Measurements from ENCODE around the gene WFDC1.

WFDC1 gene

DNA sequence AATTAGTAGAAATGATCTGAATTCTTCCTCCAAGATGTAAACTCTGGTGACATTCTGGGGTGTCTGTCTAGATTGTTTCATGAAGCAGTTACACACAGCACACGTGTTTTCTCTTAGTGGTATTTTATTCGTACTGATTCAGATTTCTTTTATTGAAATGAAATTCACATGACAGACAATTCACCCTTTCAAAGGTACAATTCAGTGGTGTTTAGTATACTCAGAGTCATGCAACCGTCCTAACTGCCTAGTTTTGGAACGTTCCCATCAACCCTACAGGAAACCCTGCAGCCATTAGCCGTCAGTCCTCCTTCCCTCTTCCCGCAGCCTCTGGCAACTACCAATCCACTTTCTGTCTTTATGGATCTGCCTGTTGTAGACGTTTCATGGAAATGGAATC, 8.8 kb downstream of the WFDC1 start:
- FAIRE-seq, result no peak

DNA sequence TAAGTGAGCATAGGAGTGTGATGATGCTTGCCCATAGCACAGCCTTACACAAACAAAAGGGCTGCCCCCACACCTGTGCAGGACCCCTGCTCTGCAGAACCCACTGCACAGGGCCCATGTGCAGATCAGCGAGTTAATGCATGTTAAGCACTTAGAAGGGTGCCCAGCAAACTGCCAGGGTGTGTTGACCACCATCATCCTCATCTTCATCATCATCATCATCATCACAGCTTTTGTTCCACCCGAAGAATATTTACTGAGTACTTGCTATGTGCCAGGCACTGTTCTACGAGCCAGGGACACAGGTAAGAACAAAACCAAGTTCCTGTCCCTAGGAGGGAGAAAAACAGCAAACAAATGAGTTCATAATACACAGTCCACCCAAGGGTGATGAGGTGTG, 11.9 kb downstream of the WFDC1 start:
- FAIRE-seq, result no peak

DNA sequence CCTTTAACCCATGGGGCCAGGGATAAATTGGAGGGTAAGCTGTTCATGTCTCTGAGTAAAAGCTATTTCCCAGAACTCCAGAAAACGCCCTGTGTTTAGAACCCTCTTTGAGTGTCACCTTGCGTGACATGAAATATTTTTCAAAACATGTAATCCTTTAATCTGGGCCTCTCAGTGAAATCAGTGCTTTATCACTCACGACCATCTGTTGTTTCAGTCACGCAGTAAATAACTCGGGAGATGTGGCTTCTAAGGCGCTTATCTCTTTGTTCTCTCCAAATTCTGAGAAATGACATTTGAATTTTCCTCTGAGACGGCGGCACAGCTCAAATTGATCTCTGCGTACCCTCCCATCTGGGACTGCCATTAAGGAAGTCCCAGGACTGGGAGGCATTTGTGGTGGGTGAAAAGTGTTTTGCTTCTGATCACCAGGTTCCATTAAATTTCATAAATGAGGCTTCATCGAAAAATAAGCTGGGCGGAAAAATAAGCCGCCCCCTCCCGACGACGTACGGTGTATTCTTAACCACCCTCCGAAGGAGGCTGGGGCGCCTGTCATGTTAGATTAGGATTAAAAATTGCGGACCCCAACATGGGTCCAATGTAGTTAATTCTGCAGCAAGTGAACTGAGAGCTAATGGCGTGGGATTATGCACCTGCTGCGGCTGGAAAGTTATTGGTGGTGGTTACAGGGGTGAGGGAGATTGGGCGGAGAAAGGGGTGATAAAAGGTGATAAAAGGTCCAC, 12.7 kb downstream of the WFDC1 start:
- FAIRE-seq, result no peak

DNA sequence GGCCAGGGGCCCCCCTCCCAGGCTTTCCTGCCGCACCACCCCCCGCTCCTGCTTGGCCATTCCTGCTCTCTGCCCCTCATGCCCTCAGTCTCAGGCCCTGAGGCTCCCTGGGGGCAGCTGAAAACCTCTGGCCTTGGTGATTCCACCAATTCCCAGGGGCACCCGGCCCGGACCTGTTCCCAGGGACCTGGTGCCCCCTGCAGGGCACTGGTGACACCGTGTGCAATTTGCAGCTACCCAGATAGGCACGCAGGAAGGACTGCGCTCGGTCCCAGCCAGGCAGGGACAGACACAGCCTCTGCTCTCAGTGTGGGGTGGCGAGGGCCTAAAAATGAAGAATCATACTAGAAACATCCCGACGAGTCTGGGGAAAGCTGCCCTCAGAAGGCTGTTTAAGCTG, 13.4 kb downstream of the WFDC1 start:
- no peak for FAIRE-seq

DNA sequence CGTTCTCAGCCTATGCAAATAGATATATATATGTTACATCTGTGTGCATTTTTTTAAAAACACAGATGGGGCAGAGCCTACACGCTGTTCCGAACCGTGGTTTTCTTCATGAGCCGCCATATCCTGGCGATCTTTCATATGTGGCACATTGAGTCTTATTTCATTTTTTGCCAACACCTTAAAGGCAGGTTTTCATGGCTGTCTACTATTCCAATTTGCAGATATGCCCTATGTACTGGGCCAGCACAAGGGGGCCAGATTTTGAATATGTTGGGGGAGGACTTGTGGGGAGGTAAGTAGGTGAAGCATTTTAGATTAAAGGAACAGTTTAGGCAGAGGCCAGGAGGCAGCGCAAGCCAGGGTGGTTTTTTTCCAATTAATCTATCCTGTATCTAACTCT, 16.0 kb downstream of the WFDC1 start:
- no peak for FAIRE-seq

DNA sequence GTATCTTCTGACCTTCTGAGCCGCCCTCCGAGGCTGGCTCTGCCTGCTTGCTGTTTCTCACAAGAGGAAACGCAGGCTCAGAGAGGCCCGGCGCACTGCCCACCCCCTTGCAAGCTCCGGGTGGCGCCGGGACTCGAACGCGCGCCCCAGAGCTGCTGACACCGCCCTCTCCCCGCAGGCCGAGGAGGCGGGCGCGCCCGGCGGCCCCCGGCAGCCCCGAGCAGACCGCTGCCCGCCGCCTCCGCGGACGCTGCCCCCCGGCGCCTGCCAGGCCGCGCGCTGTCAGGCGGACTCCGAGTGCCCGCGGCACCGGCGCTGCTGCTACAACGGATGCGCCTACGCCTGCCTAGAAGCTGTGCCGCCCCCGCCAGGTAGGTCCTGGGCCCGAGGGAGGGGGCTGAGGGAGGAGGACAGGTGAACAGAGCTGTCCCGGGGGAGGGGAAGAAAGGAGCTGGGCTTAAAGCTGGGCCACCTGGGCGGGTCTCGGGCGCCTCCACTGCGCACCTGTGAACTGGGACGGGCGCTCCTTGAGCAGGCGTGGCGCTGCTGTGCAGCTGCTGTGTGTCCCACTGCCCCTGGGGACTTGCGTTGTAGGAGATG, 18.2 kb downstream of the WFDC1 start:
- no peak for FAIRE-seq

DNA sequence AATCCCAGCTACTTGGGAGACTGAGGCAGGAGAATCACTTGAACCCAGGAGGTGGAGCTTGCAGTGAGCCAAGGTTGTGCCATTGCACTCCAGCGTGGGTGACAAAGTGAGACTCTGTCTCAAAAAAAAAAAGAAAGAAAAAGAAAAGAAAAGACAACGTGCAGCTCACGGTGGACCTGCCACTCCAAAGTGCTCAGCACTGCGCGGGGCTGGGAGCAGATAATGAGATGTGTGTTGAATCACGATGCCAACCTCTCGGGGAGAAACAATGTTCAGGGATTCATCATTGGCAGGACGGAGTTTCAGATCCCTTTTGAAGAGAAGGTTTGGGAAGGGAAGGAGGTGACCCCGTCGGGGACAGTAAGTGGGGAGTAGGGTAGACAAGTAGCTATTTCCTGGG, 19.2 kb downstream of the WFDC1 start:
- FAIRE-seq, result no peak

DNA sequence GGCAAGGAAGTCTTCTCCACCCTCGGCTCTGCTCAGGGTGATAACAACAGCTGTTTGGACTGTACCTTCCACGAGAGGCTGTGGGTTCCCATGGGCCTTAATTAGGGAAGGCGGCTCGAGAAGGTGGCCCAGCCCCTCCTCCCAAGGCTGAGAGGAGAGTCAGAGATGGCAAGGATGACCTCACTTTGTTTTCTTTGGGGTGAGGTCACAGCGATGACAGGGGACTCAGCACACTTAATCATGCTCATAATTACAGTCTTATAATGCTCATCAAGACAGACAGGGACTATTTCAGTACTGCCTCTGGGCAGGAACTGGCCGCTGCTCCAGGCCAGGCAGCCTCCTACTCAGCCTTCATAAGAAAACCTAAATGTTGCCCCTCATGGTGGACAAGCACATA, 19.7 kb downstream of the WFDC1 start:
- FAIRE-seq, result no peak

DNA sequence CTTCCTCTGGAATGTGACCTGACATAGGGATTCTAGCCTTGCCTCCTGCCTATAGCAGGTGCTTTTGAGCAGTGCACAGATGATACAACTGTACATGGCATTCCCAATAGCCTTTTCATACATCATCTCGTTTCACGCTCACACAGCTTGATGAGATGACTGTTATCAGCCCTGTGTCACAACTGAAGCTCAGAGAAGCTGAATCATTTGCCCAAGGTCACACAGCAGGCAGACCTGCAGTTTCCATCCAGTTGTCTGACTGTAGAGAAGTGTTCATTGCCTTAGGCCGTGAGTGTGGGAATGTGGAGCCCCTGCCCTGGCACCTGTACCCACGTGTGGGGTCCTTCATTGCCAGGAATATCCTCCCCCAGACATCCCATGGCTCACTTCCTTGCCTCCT, 20.1 kb downstream of the WFDC1 start:
- FAIRE-seq, result no peak

DNA sequence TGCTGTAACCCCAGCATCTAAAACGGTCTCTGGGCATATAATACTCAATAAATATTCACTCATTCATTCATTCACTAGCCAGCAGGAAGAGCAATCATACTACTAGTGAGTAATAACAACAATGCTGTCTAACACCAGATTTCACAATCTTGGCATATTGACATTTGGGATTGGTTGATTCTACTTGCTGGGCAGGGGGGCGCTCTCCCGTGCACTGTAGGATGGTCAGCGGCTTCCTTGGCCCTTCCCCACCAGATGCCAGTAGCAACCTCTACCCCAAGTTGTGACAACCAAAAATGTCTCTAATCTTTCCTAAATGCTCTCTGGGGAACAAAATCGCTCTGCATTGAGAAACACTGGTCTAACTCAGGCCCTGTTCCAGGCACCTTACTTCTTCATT, 20.7 kb downstream of the WFDC1 start:
- FAIRE-seq, result no peak

DNA sequence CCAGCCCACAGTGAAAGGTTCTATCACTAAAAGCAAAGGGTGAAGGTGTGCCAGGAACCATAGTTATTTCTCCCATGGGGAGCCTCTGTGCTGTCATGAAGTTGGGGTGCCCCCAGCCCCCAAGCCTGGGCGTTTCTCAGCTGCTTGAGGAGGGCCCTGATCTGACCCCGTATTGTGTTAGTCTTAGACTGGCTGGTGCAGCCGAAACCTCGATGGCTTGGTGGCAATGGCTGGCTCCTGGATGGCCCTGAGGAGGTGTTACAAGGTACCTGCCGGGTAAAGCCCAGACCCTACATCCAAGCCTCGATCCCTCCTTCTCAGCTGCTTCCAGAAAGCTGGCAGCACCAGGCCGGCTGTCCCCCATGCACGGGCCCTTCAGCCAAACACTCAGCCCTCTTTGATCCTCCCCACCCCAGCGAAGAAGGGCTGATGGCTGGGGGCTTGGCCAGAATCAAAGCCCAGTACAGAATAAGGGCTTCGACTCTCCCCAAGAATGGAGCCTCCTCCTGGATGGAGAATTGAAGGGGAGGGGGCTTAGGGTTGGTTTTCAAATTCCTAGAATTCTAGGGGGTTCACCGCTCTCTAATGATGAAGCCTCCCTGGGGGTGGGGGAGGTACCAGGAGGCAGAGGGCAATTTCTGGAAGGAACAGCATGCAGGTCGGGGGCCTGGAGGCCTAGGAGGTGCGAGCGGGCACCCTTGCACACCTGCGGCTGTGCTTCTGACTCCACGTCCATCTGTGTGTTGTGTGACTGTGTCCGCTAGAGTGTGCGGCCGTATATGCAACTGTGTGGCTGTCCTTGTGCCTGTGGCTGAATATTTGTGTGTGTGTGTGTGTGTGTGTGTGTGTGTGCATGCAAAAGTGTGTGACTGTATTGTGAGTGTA, 23.7 kb downstream of the WFDC1 start:
- no peak for FAIRE-seq

DNA sequence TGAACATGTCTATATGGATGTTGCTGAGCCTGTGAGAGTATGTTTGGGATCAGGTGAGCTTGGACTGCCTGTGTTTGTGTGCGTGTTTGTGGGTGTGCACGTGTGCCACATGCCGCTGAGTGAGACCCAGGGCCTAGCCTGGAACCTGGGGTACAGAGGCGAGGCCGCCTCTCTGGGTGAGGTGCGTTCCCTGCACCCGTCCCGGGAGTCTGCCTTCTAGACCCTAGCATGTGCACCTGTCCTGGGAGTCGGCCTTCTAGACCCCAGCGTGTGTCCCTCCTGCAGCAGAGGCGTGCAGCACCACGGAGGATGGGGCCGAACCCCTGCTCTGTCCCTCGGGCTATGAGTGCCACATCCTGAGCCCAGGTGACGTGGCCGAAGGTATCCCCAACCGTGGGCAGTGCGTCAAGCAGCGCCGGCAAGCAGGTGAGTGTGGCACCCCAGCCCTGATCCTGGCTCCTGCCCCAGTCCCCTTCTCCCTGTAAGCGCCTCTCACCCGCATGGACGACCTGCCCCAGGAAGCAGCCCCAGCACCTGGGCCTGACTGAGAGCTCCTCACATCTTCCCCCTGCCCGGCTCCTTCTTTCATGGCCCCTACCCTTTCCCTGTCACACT, 24.6 kb downstream of the WFDC1 start:
- FAIRE-seq, result no peak

DNA sequence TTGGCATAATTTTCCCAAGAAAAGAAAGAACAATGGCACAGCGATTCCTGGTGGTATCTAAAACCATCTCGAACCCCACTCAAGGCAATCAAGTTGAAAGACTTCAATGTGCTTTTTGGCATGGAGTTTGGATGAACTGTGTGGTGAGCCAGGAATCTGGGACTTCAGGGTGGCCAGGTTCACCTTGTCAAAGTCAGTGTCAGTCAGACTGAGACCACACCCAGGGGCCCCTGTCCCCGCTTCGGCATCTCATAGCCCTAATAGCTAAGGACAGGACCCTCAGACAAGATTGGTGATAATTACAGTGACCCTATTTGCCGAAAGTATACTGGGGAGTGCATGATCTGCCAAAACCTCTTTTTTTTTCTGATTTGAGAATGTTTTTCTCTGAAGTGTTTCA, 25.8 kb downstream of the WFDC1 start:
- FAIRE-seq, result no peak

DNA sequence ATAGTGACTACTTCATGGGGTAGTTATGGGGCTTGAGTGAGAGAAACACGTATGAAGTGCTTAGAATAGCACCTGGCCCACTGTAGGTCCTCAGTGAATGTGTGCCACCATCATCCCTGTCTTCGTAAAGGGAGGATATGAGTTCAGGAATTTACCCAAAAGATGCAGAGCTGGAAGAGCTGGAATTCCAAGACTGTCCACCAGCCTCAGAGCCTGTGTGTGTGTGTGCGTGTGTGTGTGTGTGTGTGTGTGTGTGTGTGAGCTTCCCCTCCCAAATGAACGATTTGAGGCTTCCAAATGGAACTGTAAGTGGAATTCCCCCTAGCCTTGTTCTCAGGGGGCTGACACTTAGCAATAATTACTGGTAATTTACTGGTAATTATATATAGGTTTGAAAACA, 27.3 kb downstream of the WFDC1 start:
- no peak for FAIRE-seq

DNA sequence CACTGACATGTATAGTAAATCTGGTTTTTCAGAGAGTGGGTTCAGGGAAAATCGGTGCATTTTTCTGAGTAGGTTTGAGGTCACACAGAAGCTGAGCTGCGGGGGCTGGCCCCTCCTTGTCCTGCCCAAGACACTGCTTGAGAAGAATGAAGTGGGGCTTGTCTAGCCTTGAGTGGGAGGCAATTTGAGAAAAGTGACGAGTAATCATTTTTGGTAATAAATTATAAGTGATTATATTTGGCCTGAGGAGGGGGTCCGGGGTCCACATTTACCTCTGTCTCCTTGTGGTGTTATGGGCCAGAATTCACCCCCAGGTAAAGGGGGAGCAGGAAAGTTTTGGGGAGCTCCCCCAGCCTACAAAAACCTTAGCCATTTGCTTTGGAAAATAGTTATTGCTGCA, 28.1 kb downstream of the WFDC1 start:
- no peak for FAIRE-seq

DNA sequence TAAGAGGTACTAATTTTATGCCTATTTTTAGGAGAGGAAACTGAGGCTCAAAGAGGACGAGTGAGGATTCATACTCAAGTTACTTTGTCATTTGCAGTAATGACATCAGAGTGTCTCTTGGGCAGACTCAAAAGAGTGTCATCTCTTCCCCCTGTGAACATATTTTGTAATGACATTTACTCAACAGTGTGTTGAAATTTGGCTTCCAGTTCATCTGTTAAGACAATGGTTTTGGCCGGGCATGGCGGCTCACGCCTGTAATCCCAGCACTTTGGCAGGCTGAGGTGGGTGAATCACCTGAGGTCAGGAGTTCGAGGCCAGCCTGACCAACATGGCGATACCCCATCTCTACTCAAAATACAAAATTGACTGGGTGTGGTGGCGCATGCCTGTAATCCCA, 28.9 kb downstream of the WFDC1 start:
- no peak for FAIRE-seq

DNA sequence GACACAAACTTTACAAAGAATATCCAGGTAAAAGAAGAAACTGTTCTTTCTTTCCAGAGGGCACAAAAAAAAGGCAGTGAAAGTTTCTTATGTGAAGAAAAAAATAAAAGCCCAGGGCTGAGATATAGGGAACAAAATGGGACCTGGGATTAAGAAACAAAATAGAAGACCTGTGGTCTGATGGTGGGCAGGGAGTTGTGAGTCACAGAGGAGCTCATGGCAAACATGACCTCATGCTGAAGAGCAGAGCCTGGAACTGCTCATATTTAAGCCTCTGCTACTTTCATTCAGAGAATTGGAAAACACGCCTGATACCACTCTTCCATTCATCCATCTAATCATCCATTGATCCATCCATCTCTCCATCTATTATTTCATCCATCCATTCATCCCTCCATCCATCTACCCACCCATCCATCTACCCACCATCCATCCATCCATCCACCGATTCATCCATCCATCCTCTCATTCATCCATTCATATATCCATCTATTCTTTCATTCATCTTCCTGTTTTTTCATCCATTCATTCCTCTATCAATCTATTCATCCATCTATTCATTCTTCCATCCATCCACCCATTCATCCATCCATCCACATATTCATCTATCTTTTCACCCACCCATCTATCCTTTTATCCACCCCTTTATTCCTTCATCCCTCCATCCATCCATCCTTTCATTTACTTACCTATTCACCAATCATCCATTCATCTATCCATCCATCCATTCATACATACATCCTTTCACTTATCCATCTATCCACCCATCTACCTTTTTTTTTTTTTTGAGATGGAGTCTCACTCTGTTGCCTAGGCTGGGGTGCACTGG, 30.0 kb downstream of the WFDC1 start:
- no peak for FAIRE-seq

DNA sequence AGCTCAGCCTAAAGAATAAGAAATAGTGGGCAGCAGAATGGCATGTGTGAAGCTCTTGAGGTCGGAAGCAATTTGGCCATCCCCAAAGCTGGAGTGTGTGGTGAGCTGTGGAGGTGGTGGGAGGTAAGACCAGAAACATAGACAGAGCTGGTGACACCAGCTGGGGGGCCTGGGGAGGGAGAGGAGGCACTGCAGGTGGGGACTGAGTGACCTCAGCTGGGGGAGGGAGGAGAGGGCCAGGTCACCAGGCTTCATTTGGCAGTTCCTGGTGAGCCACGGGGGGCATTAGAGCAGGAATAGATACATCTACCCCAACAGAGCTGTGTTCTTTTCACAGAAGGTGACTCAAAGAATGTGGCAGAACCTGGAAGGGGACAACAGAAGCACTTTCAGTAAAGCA, 31.9 kb downstream of the WFDC1 start:
- FAIRE-seq, result no peak

DNA sequence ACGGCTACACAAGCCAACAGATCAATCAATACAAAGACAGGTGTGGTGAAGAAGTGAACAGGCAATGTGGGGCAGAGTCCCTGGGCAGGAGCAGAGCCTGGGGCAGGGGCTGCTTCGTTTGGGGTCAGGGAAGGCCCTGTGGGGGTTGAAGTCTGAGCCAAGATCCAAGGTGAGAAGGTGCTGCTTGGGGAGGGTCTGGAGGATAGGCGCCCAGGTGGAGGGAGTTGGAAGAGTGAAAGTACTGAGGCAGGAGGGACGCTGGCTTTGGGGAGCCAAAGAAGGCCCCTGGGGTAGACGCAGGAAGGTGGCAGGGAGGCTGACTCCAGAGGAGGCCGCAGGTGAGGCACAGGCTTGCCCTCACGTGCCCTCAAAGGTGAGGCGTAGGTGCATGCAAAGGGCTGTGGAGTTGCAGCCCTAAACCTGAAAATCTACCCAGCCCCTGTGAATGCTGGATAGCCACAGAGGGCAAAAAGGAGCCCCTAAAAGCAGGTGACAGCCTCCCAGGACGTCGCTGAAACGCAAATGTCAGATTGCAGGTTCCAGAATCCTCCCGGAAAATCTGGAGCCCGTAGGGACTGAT, 33.3 kb downstream of the WFDC1 start:
- FAIRE-seq, result no peak

DNA sequence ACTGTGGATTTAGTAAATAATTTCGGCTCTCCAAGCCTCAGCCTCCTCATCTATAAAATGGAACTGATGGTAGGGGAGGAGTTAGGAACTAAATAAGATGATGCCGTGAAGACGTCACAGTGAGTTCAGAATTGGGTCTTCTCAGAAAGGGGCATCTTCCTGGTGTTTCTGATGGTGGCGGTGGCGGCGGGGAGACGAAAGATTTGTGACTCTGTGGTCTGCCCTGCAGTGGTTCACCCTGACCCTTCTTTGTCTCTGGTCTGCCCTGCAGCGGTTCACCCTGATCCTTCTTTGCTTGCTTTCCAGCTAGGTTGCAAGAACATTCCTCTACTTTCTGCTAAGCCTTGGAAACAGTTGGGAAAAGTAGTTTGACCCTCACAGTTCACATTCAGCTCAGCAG, 34.3 kb downstream of the WFDC1 start:
- no peak for FAIRE-seq

DNA sequence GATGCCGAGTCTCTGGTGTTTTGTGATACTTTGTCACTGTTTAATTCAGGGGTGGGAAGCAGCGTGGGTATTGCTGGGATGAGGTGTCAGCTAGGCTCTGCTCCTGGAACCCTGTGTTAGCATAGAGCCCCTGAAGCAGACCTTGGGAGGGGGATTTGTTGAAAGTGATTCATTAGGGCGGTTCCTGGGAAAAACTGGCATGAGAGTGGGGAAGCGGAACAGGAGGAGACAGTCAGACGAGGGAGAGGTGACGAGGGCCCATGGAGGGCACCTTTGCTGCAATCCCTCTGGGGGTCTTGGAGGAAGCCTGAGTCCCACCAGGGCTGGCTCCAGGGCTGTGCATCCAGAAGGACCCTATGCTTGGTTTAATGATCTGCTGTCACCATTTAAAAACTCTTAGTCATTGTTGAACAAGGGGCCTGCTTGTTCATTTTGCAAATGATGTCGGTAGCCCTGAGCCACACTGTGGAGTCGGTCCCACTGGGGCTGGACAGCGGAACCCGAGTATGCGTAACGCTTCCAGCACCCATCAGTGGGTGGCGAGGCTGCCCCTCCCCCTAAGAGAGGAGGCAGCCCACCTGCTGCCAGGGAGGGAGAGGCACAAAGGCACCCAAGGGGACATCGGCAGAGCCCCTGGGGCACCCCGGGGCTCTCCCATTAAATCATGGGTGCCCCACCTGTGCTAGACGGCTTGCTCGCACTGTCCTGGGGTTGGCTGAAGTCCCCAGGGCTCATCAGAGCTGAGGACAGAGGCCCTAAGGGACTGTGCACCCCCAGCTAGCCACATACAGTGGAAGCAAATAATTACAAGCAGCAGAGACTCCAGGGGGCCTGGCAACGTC, 35.4 kb downstream of the WFDC1 start:
- FAIRE-seq, result no peak

All from islet of Langerhans (tissue), 1 donor.